Measurements from ENCODE around the gene PDGFB.

Gene PDGFB

DNA sequence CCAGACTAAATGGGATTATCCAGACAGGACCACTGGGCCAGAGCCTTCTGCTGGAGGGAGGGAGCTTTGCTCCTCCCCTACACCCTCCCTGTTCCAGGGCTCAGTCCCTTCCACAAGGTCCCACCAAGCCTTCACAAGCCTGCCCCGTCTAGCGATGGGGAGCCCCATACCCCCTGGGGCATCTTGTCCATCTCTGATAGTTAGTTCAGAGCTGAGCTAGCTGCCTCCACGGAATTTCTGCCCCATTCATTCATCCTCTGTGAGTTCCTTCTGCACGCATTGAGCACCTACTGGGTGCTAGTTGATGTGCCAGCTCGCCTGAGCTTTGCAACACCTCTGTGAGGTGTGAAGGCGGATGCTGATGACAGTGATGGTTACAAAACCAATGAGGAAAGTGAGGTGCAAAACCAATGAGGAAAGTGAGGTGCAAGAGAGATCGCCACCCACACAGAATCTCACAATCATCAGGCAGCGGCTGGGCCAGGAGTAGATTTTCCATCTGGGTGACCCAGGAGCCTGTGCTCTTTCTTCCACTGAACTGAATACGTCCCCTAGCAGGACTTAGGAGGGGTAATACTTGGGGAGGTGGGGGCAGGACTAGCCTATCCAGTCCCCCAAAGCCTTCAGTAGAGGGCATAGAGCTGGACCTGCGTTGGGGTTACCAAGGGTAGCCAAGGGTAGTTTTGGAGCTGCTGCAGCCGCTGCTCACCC, 70.8 kb downstream of the PDGFB start:
- TF ChIP-seq, protein P1, sequence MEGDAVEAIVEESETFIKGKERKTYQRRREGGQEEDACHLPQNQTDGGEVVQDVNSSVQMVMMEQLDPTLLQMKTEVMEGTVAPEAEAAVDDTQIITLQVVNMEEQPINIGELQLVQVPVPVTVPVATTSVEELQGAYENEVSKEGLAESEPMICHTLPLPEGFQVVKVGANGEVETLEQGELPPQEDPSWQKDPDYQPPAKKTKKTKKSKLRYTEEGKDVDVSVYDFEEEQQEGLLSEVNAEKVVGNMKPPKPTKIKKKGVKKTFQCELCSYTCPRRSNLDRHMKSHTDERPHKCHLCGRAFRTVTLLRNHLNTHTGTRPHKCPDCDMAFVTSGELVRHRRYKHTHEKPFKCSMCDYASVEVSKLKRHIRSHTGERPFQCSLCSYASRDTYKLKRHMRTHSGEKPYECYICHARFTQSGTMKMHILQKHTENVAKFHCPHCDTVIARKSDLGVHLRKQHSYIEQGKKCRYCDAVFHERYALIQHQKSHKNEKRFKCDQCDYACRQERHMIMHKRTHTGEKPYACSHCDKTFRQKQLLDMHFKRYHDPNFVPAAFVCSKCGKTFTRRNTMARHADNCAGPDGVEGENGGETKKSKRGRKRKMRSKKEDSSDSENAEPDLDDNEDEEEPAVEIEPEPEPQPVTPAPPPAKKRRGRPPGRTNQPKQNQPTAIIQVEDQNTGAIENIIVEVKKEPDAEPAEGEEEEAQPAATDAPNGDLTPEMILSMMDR (IDR thresholded peaks at IDR 0.05; ENCODE audit: borderline replicate concordance, control extremely low read depth, extremely low read depth, insufficient read depth, missing control alignments), result no peak
- DNase-seq (ENCODE audit: low spot score), result peak; percentile 32
- in situ Hi-C loops (cut with MboI; ENCODE audit: low sequenced_read_pairs, unreplicated experiment), result loop anchor here (5.0 to 25.0 kb wide), 2 partner anchors 138 to 338 kb away; partner anchors contain the start of genes ATF4 and MIEF1

Measured in GM13976 (cell line).